HG02840 (cell line): ENCODE measurements around the gene WDR36.

ENCODE experiments used
- ATAC-seq: cut with Tn5 transposase; IDR thresholded peaks from one replicate; pipeline ENCODE4 v1.9.1; 2021; ENCODE audit warnings: mild to moderate bottlenecking, moderate library complexity, moderate number of reproducible peaks; ENCODE audit not compliant: unreplicated experiment, low FRiP score

Gene WDR36

GRCh38 chr5:111099058-111099778, 7.1 kb downstream of the WDR36 start:
- no peak for ATAC-seq

GRCh38 chr5:111106320-111106948, 14.3 kb downstream of the WDR36 start:
- ATAC-seq, result no peak

GRCh38 chr5:111107371-111107770, 15.2 kb downstream of the WDR36 start:
- ATAC-seq, result no peak

- ATAC-seq, result no peak
These were observed 19.8 kb downstream of the WDR36 start for GRCh38 chr5:111111956-111112355.

GRCh38 chr5:111113678-111114077, 21.5 kb downstream of the WDR36 start:
- no peak for ATAC-seq

- no peak for ATAC-seq
These were observed 23.1 kb downstream of the WDR36 start for GRCh38 chr5:111115229-111115628.

- no peak for ATAC-seq
These were observed 24.4 kb downstream of the WDR36 start for GRCh38 chr5:111116550-111116949.

- ATAC-seq, result no peak
These were observed 25.0 kb downstream of the WDR36 start for GRCh38 chr5:111117136-111117535.

GRCh38 chr5:111119221-111119620, 27.1 kb downstream of the WDR36 start:
- ATAC-seq, result no peak

GRCh38 chr5:111119856-111120255, 27.7 kb downstream of the WDR36 start:
- ATAC-seq, result no peak

GRCh38 chr5:111120911-111121310, 28.8 kb downstream of the WDR36 start:
- ATAC-seq, result no peak

GRCh38 chr5:111121926-111122325, 29.8 kb downstream of the WDR36 start:
- no peak for ATAC-seq

- no peak for ATAC-seq
These were observed 30.2 kb downstream of the WDR36 start for GRCh38 chr5:111122398-111122797.

GRCh38 chr5:111124793-111125192, 32.6 kb downstream of the WDR36 start:
- no peak for ATAC-seq

- ATAC-seq, result no peak
These were observed 34.7 kb downstream of the WDR36 start for GRCh38 chr5:111126896-111127295.

- no peak for ATAC-seq
These were observed 35.5 kb downstream of the WDR36 start for GRCh38 chr5:111127453-111128195.

GRCh38 chr5:111129938-111130337, 37.8 kb downstream of the WDR36 start:
- ATAC-seq, result no peak

GRCh38 chr5:111131356-111131755, 39.2 kb downstream of the WDR36 start:
- no peak for ATAC-seq

- ATAC-seq, result no peak
These were observed 39.9 kb downstream of the WDR36 start for GRCh38 chr5:111132076-111132475.

- ATAC-seq, result no peak
These were observed 40.7 kb downstream of the WDR36 start for GRCh38 chr5:111132731-111133435.

- ATAC-seq, result no peak
These were observed 41.2 kb downstream of the WDR36 start for GRCh38 chr5:111133436-111133751.
